Ovary (tissue), 3 donors: ENCODE data around the gene PQBP1.

Experiments
- EP300 ChIP-seq: sonication (generic); formaldehyde crosslinking; IDR thresholded peaks from one replicate; pipeline ENCODE4 v1.6.1; 2017; ENCODE audit warnings: antibody characterized with exemption
- POLR2A ChIP-seq: fragments of 450-650 bp; IDR thresholded peaks from one replicate; pipeline ENCODE4 v1.6.1; 2017; ENCODE audit warnings: antibody characterized with exemption, mild to moderate bottlenecking, moderate library complexity
- TF ChIP-seq, protein P1 (sequence below), 3 donors: fragments of 450-650 bp in 2 of 3; fragments of 200-600 bp in 1 of 3; IDR thresholded peaks; one replicate each; pipeline versions ENCODE4 v1.5.1 to v1.8.0; 2016 to 2022; ENCODE audit warnings: antibody characterized with exemption in 3 of 3, mild to moderate bottlenecking in 1 of 3
- donor health status: DM: no; HTN: no; CAD: no.

DNA sequence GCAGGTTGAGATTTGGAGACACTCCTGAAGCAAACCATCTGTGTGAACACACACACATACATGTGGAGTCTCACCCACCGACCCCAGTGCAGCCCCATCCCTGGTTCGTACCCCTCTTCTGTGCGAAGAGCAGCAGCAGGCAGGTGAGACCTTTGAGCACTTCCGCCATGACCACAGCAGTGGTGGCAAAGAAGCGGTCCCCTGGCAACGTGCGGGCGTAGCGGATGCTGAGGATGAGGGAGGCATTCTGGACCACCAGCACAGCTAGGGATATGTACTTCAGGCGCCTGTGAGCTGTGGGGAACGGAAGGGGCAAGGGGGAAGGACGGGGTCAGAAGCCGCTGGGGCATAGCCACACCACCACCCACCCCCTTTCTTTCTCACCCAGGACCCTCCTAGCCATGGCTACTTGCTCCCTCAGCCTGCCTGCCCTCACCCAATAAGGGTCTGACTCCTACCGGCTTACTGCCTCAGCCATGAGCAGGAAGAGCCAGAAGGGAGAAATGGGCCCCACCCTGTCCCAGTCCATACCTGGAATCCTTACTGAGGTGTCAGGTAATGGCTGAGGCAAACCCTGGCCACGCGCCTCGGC lies 12.1 kb downstream of the PQBP1 start:
- TF ChIP-seq, protein P1, sequence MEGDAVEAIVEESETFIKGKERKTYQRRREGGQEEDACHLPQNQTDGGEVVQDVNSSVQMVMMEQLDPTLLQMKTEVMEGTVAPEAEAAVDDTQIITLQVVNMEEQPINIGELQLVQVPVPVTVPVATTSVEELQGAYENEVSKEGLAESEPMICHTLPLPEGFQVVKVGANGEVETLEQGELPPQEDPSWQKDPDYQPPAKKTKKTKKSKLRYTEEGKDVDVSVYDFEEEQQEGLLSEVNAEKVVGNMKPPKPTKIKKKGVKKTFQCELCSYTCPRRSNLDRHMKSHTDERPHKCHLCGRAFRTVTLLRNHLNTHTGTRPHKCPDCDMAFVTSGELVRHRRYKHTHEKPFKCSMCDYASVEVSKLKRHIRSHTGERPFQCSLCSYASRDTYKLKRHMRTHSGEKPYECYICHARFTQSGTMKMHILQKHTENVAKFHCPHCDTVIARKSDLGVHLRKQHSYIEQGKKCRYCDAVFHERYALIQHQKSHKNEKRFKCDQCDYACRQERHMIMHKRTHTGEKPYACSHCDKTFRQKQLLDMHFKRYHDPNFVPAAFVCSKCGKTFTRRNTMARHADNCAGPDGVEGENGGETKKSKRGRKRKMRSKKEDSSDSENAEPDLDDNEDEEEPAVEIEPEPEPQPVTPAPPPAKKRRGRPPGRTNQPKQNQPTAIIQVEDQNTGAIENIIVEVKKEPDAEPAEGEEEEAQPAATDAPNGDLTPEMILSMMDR (IDR thresholded peaks at IDR 0.05): no peak
- no peak for TF ChIP-seq POLR2A
- no peak for TF ChIP-seq EP300
